22Rv1 (cell line): ENCODE results near the gene ZBTB7C.

Experiments
- H3K27ac ChIP-seq: fragments of 450-650 bp; 2 replicates; pipeline ENCODE4 v1.5.1; 2017
- CTCF ChIP-seq: fragments of 450-650 bp; IDR thresholded peaks from 2 replicates; pipeline ENCODE4 v1.5.1; 2017; ENCODE audit warnings: mild to moderate bottlenecking
- ZFX ChIP-seq: fragments of 450-650 bp; IDR thresholded peaks from 2 replicates; pipeline ENCODE4 v1.6.1; 2017; ENCODE audit warnings: antibody characterized with exemption, borderline replicate concordance

The ZBTB7C gene

DNA sequence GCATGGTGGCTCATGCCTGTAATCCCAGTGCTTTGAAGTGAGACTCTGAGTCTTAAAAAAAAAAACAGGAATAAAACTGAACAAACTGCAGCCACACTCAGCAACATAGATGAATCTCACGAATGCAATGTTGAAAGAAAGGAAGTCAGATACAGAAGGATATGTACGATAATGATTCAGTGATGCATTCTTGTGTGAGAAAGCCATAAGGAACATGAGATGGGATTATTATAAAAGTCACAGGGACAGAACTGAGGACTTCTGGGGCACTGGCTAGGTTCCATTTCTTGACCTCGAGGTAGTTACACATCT is 421.8 kb downstream of the ZBTB7C start:
- no peak for TF ChIP-seq ZFX
- TF ChIP-seq CTCF, result no peak
- no peak overlapping the region for H3K27ac ChIP-seq

- H3K27ac ChIP-seq, result no peak overlapping the region
- no peak for TF ChIP-seq CTCF
- TF ChIP-seq ZFX, result no peak
These were observed 422.4 kb downstream of the ZBTB7C start for GRCh38 chr18:47986620-47987387.

DNA sequence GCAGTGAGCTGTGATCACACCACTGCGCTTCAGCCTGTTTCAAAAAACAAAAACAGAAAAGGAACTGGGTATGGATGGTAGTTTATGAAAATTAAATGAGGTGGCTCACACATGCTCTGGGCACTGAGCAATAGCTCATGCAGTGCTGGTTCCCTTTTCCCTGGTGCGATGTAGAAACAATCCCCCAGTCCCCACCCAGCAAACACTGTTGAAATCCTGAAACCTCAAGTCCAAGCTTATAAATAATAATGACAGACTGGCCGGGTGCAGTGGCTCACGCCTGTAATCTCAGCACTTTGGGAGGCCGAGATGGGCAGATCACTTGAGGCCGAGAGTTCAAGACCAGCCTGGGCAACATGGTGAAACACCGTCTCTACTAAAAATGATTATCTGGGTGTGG is 423.3 kb downstream of the ZBTB7C start:
- TF ChIP-seq ZFX, result no peak
- no peak for TF ChIP-seq CTCF
- no peak overlapping the region for H3K27ac ChIP-seq

DNA sequence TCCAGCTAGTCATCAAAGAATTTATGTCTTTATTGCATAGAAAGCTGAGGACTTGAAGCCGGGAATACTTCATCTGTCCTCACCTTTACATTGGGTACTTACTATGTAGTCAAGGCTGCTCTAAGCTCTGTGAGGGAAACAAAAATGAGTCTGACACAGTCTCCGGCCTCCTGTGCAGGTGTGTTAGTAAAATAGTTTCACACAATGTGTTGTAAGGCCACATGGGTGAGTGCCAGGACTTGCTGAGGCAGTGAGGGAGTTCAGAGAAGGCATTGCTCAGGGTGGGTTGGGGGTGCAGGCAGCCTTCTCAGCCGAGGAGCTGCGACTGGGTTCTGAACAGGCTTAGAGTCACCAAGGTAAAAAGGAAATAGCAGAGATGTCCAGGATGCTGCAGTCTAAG is 424.2 kb downstream of the ZBTB7C start:
- H3K27ac ChIP-seq, result no peak overlapping the region
- TF ChIP-seq CTCF, result no peak

- no peak for TF ChIP-seq CTCF
- no peak for TF ChIP-seq ZFX
- no peak overlapping the region for H3K27ac ChIP-seq
These were observed 425.2 kb downstream of the ZBTB7C start for GRCh38 chr18:47983946-47984345.

DNA sequence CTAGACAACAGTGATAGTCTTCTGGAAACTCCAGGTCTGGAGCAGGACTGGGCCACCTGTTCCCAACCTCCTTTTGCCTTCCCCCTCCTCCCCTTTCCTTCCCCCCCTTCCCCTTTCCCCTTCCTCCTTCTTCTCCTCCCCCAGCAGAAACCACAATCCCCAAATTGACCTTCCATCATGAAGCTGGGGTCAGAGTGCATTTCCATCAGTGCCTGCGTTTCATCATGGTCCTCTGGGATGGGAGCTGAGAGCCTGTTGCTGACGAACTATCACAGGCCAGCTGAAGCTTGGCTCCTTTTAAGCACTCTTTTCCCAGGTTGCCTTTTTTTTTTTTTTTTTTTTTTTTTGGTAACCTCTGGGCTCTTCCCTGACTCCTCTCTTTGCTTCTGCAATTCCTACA is 426.1 kb downstream of the ZBTB7C start:
- TF ChIP-seq ZFX, result no peak
- no peak for TF ChIP-seq CTCF
- H3K27ac ChIP-seq, result no peak overlapping the region

- H3K27ac ChIP-seq, result no peak overlapping the region
These were observed 427.4 kb downstream of the ZBTB7C start for GRCh38 chr18:47981830-47982229.

More at GRCh38 chr18:47981830-47982229, 427.4 kb downstream of the ZBTB7C start:
- TF ChIP-seq ZFX, result no peak
- TF ChIP-seq CTCF, result no peak
